Lung (tissue), 12 donors: ENCODE measurements around the gene NAXE. TPM values are rescaled to one million over a fixed set of nuclear protein-coding genes. Genes with fewer than 3 reads are reported as not detected.
"Not testable (repeated sequence)": the region's sequence is repeated elsewhere in the genome, so short reads cannot be mapped to it uniquely, and the experiment has no call there.

Experiments
- ATAC-seq: fragments of 200-7000 bp; cut with Tn5 transposase; one replicate; pipeline ENCODE4 v1.9.1; 2020; ENCODE audit warnings: moderate number of reproducible peaks; ENCODE audit not compliant: insufficient read depth, low FRiP score
- DNase-seq, 3 donors: peaks; one replicate each; pipeline ENCODE4 v3.0.0-alpha.2; 2013 to 2017
- H3K27ac ChIP-seq, 2 donors: one replicate each; pipeline ENCODE4 v1.5.1; 2013; ENCODE audit warnings: mild to moderate bottlenecking in 2 of 2, moderate library complexity in 2 of 2, control low read depth in 1 of 2, inconsistent platforms in 1 of 2, low read depth in 1 of 2, low read length in 1 of 2
- H3K27me3 ChIP-seq, 3 donors: one replicate each; pipeline ENCODE4 v1.5.1; 2013; ENCODE audit warnings: low read length in 2 of 3; ENCODE audit not compliant: control insufficient read depth in 3 of 3, insufficient read depth in 3 of 3
- H3K36me3 ChIP-seq, 4 donors: one replicate each; pipeline ENCODE4 v1.5.1; 2013; ENCODE audit warnings: low read length in 4 of 4, mild to moderate bottlenecking in 1 of 4, moderate library complexity in 1 of 4; ENCODE audit not compliant: control insufficient read depth in 4 of 4, insufficient read depth in 4 of 4
- H3K4me1 ChIP-seq, 5 donors: one replicate each; pipeline ENCODE4 v1.5.1; 2013; ENCODE audit warnings: low read length in 5 of 5, mild to moderate bottlenecking in 2 of 5, moderate library complexity in 1 of 5; ENCODE audit not compliant: control insufficient read depth in 5 of 5, insufficient read depth in 5 of 5
- H3K4me3 ChIP-seq: one replicate; pipeline ENCODE4 v1.5.1; 2013; ENCODE audit warnings: mild to moderate bottlenecking, control low read depth, moderate library complexity
- H3K9ac ChIP-seq, 2 donors: one replicate each; pipeline ENCODE4 v1.5.1; 2013; ENCODE audit warnings: low read length in 2 of 2, control low read depth in 1 of 2; ENCODE audit not compliant: insufficient read depth in 1 of 2
- H3K9me3 ChIP-seq, 4 donors: one replicate each; pipeline ENCODE4 v1.5.1; 2013; ENCODE audit warnings: low read length in 3 of 4, mild to moderate bottlenecking in 1 of 4, moderate library complexity in 1 of 4; ENCODE audit not compliant: control insufficient read depth in 4 of 4, insufficient read depth in 3 of 4
- CTCF ChIP-seq: IDR thresholded peaks from 2 replicates; pipeline ENCODE4 v1.5.1; 2012; ENCODE audit warnings: mild to moderate bottlenecking; ENCODE audit errors: control extremely low read depth, extremely low read depth
- WGBS, 2 donors: extraction: QIAGEN DNeasy Blood & Tissue Kit; methylation state at CpG; one replicate each; pipeline ENCODE4 v1.1.7; 2013; 5-methylcytosine and 5-hydroxymethylcytosine counted together
- polyA plus RNA-seq, 2 donors: library from polyadenylated mRNA; stranded (reverse); fragments of 200-250 nt; gene quantifications; one replicate each; pipeline ENCODE4 v1.2.1, GENCODE V29; 2013
- total RNA-seq, 2 donors: library from RNA; depleted of rRNA in 1 of 2; stranded (reverse); fragments of >200 nt in 1 of 2; gene quantifications; one replicate each; pipeline ENCODE4 v1.2.1, GENCODE V29; 2014 to 2021
- donor health status: control.
- donor health status: control.
- donor health status: Bipolar disorder and iron deficiency.
- donor health status: healthy.
- donor health status: DM: yes; HTN: yes; CAD: no.

The NAXE gene
- total and polyA plus RNA-seq, 4 donors = 38.1 to 95.8 (median 78.8) TPM

GRCh38 chr1:156608036-156608674 is 16.6 kb downstream of the NAXE start:
- no peak overlapping the region for H3K9ac ChIP-seq
- no peaks in the 10 kb centered on the region for H3K4me1 ChIP-seq
- no peaks in the 10 kb centered on the region for H3K9me3 ChIP-seq
- H3K27ac ChIP-seq = no peak overlapping the region
- WGBS, 2 donors = 30 to 36% methylated on average over 7 of the region's 7 CpGs
- ATAC-seq (peak; percentile 72), DNase-seq (peak; percentile 60 to 74 (median 66))
- peaks cover 0 to 2% (median 0%) of the 10 kb centered on the region in 3 donors for H3K27me3 ChIP-seq
- no peak overlapping the region for H3K4me3 ChIP-seq
- no peaks in the 10 kb centered on the region for H3K36me3 ChIP-seq
- peak; percentile 86 for TF ChIP-seq CTCF

- Histone ChIP-seq H3K9ac (no peak overlapping the region), H3K27ac (no peak overlapping the region), H3K4me3 (no peak overlapping the region), H3K9me3 (no peaks in the 10 kb centered on the region), H3K36me3 (no peaks in the 10 kb centered on the region), H3K4me1 (no peaks in the 10 kb centered on the region), H3K27me3 (peaks cover 0 to 2% (median 0%) of the 10 kb centered on the region in 3 donors)
- DNase-seq = peak in 1 of 3 donors; percentile 21
- peak; percentile 8 for TF ChIP-seq CTCF
- no peak for ATAC-seq
- WGBS, 2 donors = 48% methylated on average over 6 of the region's 6 CpGs
Measured at GRCh38 chr1:156608981-156609380, 17.4 kb downstream of the NAXE start.

- not testable (repeated sequence) for H3K27me3 ChIP-seq, H3K9me3 ChIP-seq, H3K4me3 ChIP-seq, H3K27ac ChIP-seq, H3K36me3 ChIP-seq, DNase-seq, ATAC-seq, H3K9ac ChIP-seq, H3K4me1 ChIP-seq
- 91 to 97% methylated on average over 9 of the region's 9 CpGs for WGBS, 2 donors
Measured at GRCh38 chr1:156610072-156610471, 18.5 kb downstream of the NAXE start.

- no peak overlapping the region for H3K9ac ChIP-seq
- H3K27ac ChIP-seq = no peak overlapping the region
- WGBS, 2 donors = 40% methylated on average over 3 of the region's 3 CpGs
- H3K4me3 ChIP-seq = no peak overlapping the region
- peaks cover 0 to 8% (median 3%) of the 10 kb centered on the region in 5 donors for H3K4me1 ChIP-seq
- no peak for ATAC-seq
- H3K9me3 ChIP-seq = no peaks in the 10 kb centered on the region
- peaks cover 0 to 11% (median 5%) of the 10 kb centered on the region in 3 donors for H3K27me3 ChIP-seq
- no peak for DNase-seq
- H3K36me3 ChIP-seq = no peaks in the 10 kb centered on the region
- no peak for TF ChIP-seq CTCF
Measured at GRCh38 chr1:156612666-156613065, 21.1 kb downstream of the NAXE start.
